Mesenchymal stem cell (in vitro differentiated cells and primary cell): Measurements from ENCODE around the gene CKAP5.
A peak's percentile ranks its signal among the peaks of the same experiment; 100 is the strongest.

Source experiments
- DNase-seq: peaks from one replicate; pipeline ENCODE4 v3.0.0-alpha.2; 2013
- H2AFZ ChIP-seq: one replicate; pipeline ENCODE4 v1.6.1; 2013; ENCODE audit warnings: low read depth, mild to moderate bottlenecking, control low read depth, inconsistent platforms, low read length, moderate library complexity
- H2AK5ac ChIP-seq: 2 replicates; pipeline ENCODE4 v1.6.1; 2013; ENCODE audit warnings: low read length, moderate library complexity, mild to moderate bottlenecking, inconsistent platforms; ENCODE audit not compliant: severe bottlenecking
- H2BK120ac ChIP-seq: one replicate; pipeline ENCODE4 v1.6.1; 2013; ENCODE audit warnings: low read depth, mild to moderate bottlenecking, inconsistent platforms, low read length, moderate library complexity
- H2BK12ac ChIP-seq, 2 experiments: one replicate each; pipeline ENCODE4 v1.6.1; 2013; ENCODE audit warnings: inconsistent platforms in 2 of 2, low read length in 2 of 2, mild to moderate bottlenecking in 2 of 2, moderate library complexity in 2 of 2, control low read depth in 1 of 2
- H2BK15ac ChIP-seq: one replicate; pipeline ENCODE4 v1.6.1; 2013; ENCODE audit warnings: mild to moderate bottlenecking, low read depth, inconsistent platforms; ENCODE audit not compliant: poor library complexity, severe bottlenecking
- H2BK5ac ChIP-seq: 2 replicates; pipeline ENCODE4 v1.6.1; 2013; ENCODE audit warnings: low read depth, mild to moderate bottlenecking, low read length, control low read depth, inconsistent platforms; ENCODE audit not compliant: poor library complexity, severe bottlenecking
- H3K14ac ChIP-seq, 2 experiments: one replicate each; pipeline ENCODE4 v1.6.1; 2013; ENCODE audit warnings: inconsistent platforms in 2 of 2, low read length in 2 of 2, control low read depth in 1 of 2, mild to moderate bottlenecking in 1 of 2, moderate library complexity in 1 of 2
- H3K18ac ChIP-seq, 2 experiments: one replicate each; pipeline ENCODE4 v1.6.1; 2013; ENCODE audit warnings: inconsistent platforms in 2 of 2, low read length in 2 of 2, control low read depth in 1 of 2, low read depth in 1 of 2, mild to moderate bottlenecking in 1 of 2
- H3K23ac ChIP-seq, 2 experiments: one replicate each; pipeline ENCODE4 v1.6.1; 2013; ENCODE audit warnings: inconsistent platforms in 2 of 2, low read length in 2 of 2, mild to moderate bottlenecking in 2 of 2, moderate library complexity in 2 of 2, control low read depth in 1 of 2
- H3K27ac ChIP-seq: 2 replicates; pipeline ENCODE4 v1.5.1; 2013; ENCODE audit warnings: mild to moderate bottlenecking, moderate library complexity, low read length, control low read depth, inconsistent platforms; ENCODE audit not compliant: poor library complexity, severe bottlenecking
- H3K27me3 ChIP-seq, 2 experiments: 2 replicates each; pipeline versions ENCODE4 v1.6.1 to v1.7.0; 2013; ENCODE audit warnings: low read length in 2 of 2, mild to moderate bottlenecking in 2 of 2, moderate library complexity in 2 of 2, control low read depth in 1 of 2, inconsistent platforms in 1 of 2; ENCODE audit not compliant: control insufficient read depth in 1 of 2, insufficient read depth in 1 of 2
- H3K36me3 ChIP-seq, 2 experiments: 2 replicates each; pipeline versions ENCODE4 v1.6.1 to v1.7.0; 2013; ENCODE audit warnings: low read length in 2 of 2, control low read depth in 1 of 2, inconsistent platforms in 1 of 2, low read depth in 1 of 2, mild to moderate bottlenecking in 1 of 2; ENCODE audit not compliant: insufficient read depth in 2 of 2, control insufficient read depth in 1 of 2
- H3K4ac ChIP-seq, 2 experiments: one replicate each; pipeline ENCODE4 v1.6.1; 2013; ENCODE audit warnings: inconsistent platforms in 2 of 2, low read length in 2 of 2, mild to moderate bottlenecking in 2 of 2, moderate library complexity in 2 of 2, control low read depth in 1 of 2, low read depth in 1 of 2
- H3K4me1 ChIP-seq: 2 replicates; pipeline ENCODE4 v1.6.1; 2013; ENCODE audit warnings: low read depth, low read length, control low read depth; ENCODE audit not compliant: control insufficient read depth, insufficient read depth
- H3K4me2 ChIP-seq: 2 replicates; pipeline ENCODE4 v1.6.1; 2013; ENCODE audit warnings: low read length, mild to moderate bottlenecking, inconsistent platforms; ENCODE audit not compliant: poor library complexity, severe bottlenecking
- H3K4me3 ChIP-seq, 2 experiments: 2 replicates each; pipeline versions ENCODE4 v1.5.1 to v1.7.0; 2013; ENCODE audit warnings: low read length in 2 of 2, mild to moderate bottlenecking in 2 of 2, control low read depth in 1 of 2, low read depth in 1 of 2; ENCODE audit not compliant: insufficient read depth in 1 of 2
- H3K79me1 ChIP-seq: replicated peaks from 2 replicates; pipeline ENCODE4 v1.6.1; 2013; ENCODE audit warnings: mild to moderate bottlenecking, control low read depth, low read length, inconsistent platforms; ENCODE audit not compliant: poor library complexity, severe bottlenecking
- H3K9ac ChIP-seq: 2 replicates; pipeline ENCODE4 v1.7.0; 2013; ENCODE audit warnings: mild to moderate bottlenecking, low read length, moderate library complexity
- H3K9me3 ChIP-seq: 2 replicates; pipeline ENCODE4 v1.7.0; 2013; ENCODE audit warnings: mild to moderate bottlenecking, low read length; ENCODE audit not compliant: control insufficient read depth
- H4K8ac ChIP-seq: one replicate; pipeline ENCODE4 v1.6.1; 2013; ENCODE audit warnings: inconsistent platforms, mild to moderate bottlenecking, low read length, moderate library complexity
- H4K91ac ChIP-seq: one replicate; pipeline ENCODE4 v1.6.1; 2013; ENCODE audit warnings: mild to moderate bottlenecking, low read length, inconsistent platforms
- WGBS: methylation state at CpG from one replicate; pipeline ENCODE4 v1.1.7; 2013; ENCODE audit warnings: mixed read lengths; 5-methylcytosine and 5-hydroxymethylcytosine counted together

The CKAP5 gene

DNA sequence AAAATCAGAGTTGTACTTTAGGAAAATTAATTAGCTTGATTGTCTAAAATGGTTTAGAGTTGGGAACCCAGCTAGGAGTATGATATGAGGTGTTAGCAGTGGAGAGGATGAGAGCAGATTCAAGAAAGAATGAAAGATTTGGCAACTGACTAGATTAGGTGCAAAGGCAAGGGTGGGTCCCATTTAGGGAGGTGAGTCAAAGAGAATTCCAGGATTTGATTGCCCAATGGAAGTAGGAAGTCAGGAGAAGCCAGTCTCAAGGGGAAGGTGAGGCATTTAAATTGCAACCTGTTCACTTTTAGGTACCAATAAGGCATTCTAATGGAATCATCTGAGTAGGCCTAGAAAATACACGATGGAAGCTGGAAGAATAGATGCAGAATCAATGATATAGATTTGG is 3.6 kb upstream of the CKAP5 start:
- Histone ChIP-seq H3K18ac (no peak overlapping the region), H3K36me3 (no peaks in the 10 kb centered on the region), H3K27me3 (no peaks in the 10 kb centered on the region), H2BK12ac (no peak overlapping the region), H2BK120ac (no peak overlapping the region), H2AK5ac (no peak overlapping the region), H2BK5ac (no peak overlapping the region), H3K79me1 (no peaks in the 10 kb centered on the region), H3K9ac (no peak overlapping the region), H2AFZ (no peak overlapping the region), H3K27ac (no peak overlapping the region), H4K91ac (no peak overlapping the region), H2BK15ac (no peak overlapping the region), H3K23ac (no peak overlapping the region), H4K8ac (no peak overlapping the region), H3K14ac (no peak overlapping the region), H3K4me2 (no peak overlapping the region), H3K9me3 (no peaks in the 10 kb centered on the region), H3K4me3 (no peak overlapping the region), H3K4ac (no peak overlapping the region), H3K4me1 (no peaks in the 10 kb centered on the region)
- no peak for DNase-seq
- 98% methylated on average over 1 of the region's 1 CpG for WGBS

DNA sequence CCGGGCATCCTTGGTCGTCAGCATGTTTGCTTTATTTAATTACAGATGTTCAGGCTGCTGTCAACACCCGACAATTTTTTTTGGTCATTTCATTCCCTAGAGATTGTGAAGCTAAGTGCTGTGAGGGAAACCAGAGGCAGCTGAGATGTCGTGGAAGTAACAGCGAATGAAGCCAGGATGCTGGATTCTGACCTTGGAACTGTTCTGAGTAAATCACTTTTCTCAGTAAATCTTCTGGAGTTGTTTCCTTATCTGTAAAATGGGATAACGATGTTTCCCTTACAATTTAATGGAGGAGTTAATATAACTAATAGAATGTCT is 390 bp upstream of the CKAP5 start:
- Histone ChIP-seq H3K36me3 (no peaks in the 10 kb centered on the region), H2BK12ac (no peak overlapping the region), H2BK5ac (no peak overlapping the region), H3K27me3 (no peaks in the 10 kb centered on the region), H2BK15ac (peak overlapping the region; percentile 23), H4K8ac (no peak overlapping the region), H3K27ac (no peak overlapping the region), H4K91ac (no peak overlapping the region), H3K9ac (peak overlapping the region; percentile 99), H3K4me2 (peak overlapping the region; percentile 85), H3K14ac (no peak overlapping the region), H3K79me1 (no peaks in the 10 kb centered on the region), H2BK120ac (no peak overlapping the region), H3K9me3 (no peaks in the 10 kb centered on the region), H3K4ac (no peak overlapping the region), H3K23ac (no peak overlapping the region), H3K4me1 (peaks cover 3% of the 10 kb centered on the region), H3K4me3 (peak overlapping the region; percentile 98 to 100), H2AK5ac (no peak overlapping the region), H2AFZ (no peak overlapping the region), H3K18ac (no peak overlapping the region)
- DNase-seq = no peak
- WGBS = 8% methylated on average over 3 of the region's 6 CpGs

DNA sequence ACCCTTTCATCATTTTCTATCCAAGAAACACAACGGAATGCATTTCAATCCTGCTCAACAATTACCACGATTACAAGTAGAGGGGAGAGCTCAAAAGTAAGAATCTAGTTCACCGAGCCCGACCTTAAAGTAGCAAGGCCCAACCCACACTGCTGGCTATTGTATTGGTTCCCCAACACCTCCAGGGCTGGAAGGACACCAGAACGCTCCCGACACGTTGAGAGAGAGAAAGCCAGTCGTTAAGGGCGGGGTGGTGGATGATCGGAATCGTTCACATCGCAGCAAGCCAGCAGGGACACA is 690 bp downstream of the CKAP5 start:
- peak overlapping the region; percentile 2 for H3K27ac ChIP-seq
- under 1% methylated on average over 10 of the region's 12 CpGs for WGBS
- H2BK12ac ChIP-seq = no peak overlapping the region
- H4K91ac ChIP-seq = no peak overlapping the region
- peak overlapping the region; percentile 65 to 80 for H3K4ac ChIP-seq
- peak overlapping the region; percentile 94 to 97 for H3K18ac ChIP-seq
- H2AFZ ChIP-seq = peak overlapping the region; percentile 75
- peak overlapping the region; percentile 98 to 100 for H3K4me3 ChIP-seq
- H2AK5ac ChIP-seq = no peak overlapping the region
- H3K14ac ChIP-seq = peak overlapping the region in 1 of 2 experiments; percentile 8
- no peaks in the 10 kb centered on the region for H3K9me3 ChIP-seq
- no peak for DNase-seq
- no peak overlapping the region for H2BK120ac ChIP-seq
- peaks cover 3% of the 10 kb centered on the region for H3K4me1 ChIP-seq
- no peak overlapping the region for H2BK5ac ChIP-seq
- peak overlapping the region; percentile 58 for H3K4me2 ChIP-seq
- no peak overlapping the region for H2BK15ac ChIP-seq
- H3K9ac ChIP-seq = peak overlapping the region; percentile 99
- H3K36me3 ChIP-seq = no peaks in the 10 kb centered on the region
- H3K23ac ChIP-seq = peak overlapping the region in 1 of 2 experiments; percentile 63
- no peaks in the 10 kb centered on the region for H3K79me1 ChIP-seq
- no peaks in the 10 kb centered on the region for H3K27me3 ChIP-seq
- no peak overlapping the region for H4K8ac ChIP-seq

DNA sequence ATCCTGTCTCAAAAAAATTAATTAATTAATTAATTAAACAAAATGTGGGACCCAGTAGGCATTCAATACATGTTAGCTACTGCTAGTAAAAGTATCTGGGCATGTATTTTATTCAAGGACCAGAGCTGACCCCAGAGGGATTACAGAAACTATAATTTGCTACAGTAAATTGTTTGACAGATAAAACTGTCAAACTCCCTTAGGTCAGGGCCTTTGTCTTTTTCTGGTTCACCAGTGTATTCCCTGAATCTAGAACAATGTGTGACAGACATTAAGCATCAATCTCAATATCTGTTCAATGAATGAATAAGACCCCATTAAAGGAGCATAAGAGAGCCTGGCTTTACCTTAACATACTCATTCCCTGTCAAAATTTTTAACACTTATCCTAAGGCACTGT is 6.0 kb downstream of the CKAP5 start:
- Histone ChIP-seq H3K9ac (no peak overlapping the region), H2BK15ac (no peak overlapping the region), H3K4me3 (no peak overlapping the region), H2AFZ (no peak overlapping the region), H3K14ac (no peak overlapping the region), H3K27me3 (no peaks in the 10 kb centered on the region), H3K18ac (no peak overlapping the region), H3K4me2 (no peak overlapping the region), H3K4me1 (peaks cover 3% of the 10 kb centered on the region), H2BK12ac (no peak overlapping the region), H3K79me1 (no peaks in the 10 kb centered on the region), H3K36me3 (no peaks in the 10 kb centered on the region), H4K91ac (no peak overlapping the region), H3K9me3 (no peaks in the 10 kb centered on the region), H2BK120ac (no peak overlapping the region), H3K23ac (no peak overlapping the region), H3K27ac (no peak overlapping the region), H2AK5ac (no peak overlapping the region), H2BK5ac (no peak overlapping the region), H3K4ac (no peak overlapping the region), H4K8ac (no peak overlapping the region)
- no peak for DNase-seq
